NCI-H187 (cell line): ENCODE data around the gene MTHFR.

ENCODE experiments used
- DNase-seq, 2 experiments: peaks; one replicate each; lab custom pipeline; 2025; lab: John Stamatoyannopoulos, UW

MTHFR gene

DNA sequence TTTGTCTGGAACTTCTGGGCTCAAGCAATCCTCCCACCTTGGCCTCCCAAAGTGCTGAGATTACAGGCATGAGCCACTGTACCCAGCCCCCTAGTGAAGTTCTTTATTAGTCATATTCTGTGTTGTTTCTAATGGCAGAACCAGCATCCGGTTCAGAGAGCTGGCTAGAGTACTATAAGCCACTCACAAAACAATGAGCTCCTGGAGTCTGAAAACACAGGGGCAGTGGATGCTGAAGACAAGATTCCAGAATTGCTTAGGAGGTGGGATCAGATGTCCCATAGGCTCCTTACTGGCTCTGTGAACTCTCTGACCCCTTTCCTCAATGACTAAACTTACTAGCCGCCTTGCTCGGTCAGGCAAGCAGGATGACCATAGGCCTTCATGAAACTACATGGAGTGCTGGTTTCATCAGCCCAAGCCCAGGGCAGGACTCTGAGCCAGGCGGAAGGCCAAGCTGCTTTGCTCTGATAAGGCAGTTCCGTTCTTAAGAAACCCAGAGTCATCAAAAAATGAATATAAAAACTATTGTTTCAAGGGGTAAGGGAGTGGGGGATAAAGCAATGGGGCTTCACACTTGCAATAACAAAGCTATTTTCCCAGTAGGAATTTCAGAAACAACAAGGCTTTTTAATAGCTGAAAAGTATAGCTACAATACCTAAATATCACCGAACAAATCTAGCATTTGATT is 8.1 kb downstream of the MTHFR start:
- DNase-seq: no peak

DNA sequence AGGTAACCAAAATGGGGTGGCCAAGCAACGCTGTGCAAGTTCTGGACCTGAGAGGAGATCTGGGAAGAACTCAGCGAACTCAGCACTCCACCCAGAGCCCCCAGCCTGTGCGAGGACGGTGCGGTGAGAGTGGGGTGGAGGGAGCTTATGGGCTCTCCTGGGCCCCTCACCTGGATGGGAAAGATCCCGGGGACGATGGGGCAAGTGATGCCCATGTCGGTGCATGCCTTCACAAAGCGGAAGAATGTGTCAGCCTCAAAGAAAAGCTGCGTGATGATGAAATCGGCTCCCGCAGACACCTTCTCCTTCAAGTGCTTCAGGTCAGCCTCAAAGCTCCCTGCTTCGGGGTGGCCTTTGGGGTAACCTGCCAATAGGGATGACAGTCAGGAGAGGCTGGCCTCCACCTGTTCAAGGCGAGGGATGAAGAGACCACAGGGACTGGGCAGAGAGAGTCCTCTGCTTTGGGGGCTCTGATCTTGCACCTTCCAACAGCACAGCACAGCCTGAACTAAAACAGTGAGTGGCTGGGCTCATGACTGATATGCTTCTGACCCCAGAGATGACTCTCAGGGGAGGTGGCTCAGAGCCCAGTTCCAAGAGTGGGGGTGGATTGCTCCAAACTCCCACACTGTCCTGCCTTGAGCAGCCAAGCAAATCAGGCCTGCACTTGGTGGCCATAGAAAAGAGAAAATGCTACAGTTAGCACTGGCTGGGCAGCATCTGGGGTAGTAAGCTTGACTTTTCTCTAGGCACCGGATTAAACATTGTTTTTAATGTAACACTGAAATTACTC is 9.5 kb downstream of the MTHFR start:
- no peak for DNase-seq

DNA sequence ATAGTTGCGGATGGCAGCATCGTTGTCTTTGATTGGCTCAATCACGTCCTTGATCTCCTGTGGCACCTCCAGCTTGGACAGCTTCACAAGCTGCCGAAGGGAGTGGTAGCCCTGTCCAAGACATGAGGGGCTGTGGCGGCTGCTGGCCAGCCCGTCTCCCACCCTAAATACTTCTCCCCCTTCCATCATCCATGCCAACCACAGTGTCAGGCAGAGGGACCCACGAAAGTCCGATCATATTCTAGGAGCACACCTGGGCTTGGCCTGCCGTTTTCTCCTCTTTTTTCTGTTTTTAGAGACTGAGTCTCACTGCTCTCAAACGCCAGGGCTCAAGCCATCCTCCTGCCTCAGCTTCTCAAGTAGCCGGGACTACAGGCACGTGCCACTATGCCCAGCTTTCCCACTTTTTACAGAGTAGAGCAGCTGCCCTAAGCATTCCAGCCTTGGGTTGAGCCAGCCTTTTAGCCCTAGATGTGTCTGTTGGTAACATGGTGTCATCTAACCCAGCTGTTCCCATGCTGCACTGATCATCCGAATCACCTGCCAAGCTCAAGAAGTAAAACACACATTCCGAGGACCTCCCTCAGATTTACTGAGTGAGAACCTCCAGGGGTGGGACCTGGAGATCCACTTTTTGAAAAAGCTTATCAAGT is 10.4 kb downstream of the MTHFR start:
- DNase-seq: no peak

DNA sequence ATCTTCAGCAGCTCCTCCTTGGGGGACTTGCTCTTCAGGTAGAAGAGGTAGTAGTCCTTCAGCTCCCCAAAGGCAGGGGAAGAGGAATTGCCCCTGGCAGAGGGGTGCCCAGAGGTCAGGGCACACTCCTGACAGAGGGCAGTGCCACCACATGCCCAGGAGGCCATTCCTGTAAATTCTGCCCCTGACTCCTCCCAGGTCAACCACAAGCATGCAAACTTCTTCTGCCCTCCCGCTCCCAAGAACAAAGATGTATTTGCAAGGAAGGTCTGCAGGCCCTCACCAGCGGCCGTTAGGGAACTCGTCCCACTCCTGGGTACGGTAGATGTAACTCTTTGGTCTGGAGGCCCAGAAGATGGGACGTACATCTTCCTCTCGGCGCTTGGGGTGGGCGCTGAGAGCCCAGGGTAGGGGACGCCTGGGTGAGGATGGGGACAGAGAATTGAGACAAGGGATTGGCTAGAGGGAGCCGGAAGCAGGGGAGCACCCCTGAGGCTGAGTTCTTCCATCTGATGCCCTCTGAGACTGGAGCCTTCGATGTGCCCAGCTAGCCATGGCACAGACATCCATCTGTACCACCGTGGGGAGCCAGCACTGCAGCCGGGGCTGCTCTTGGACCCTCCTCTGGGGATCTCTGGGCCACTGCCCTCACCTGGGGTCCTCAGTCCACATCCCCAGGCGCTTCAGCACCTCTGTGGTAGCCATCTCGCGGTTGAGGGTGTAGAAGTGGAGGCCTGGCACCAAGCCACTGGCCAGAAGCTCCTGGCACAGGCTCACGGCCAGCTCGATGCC is 11.1 kb downstream of the MTHFR start:
- no peak for DNase-seq

DNA sequence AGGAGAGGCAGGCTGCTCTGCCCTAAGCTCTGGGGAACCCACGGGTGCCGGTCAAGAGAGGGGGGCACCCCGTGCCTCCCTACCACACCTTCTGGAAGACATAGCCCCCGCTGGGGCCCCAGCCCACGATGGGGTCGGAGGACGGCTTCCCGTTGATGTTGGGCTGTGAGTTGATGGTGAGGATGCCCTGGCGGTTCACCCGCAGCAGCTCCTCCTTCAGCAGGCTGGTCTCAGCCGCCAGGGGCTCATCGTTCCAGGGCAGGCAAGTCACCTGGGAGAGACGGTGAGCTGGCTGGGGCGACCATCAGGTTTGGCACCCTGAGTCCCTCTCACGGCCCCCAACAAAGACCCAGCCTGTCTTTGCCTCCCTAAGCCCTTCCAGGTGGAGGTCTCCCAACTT is 11.9 kb downstream of the MTHFR start:
- no peak for DNase-seq

DNA sequence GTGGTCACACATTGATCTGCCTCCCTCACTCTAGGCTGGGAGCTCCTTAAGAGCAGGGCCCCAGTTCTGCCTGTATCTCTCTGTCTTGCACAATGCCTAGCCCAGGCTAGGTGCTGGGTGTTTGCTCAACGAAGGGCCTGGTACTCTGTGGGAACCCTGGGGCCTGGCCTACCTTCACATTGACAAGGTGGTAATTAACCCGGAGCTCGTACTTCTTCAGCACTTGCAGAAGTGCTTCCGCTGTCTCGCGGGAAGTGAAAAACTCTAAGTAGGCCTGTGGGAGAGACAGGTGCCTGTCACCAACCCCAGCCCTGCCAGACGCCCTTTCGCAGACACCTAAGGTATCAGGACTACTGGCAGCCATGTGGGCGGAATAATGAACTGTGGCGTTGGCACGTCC is 13.7 kb downstream of the MTHFR start:
- DNase-seq: no peak

DNA sequence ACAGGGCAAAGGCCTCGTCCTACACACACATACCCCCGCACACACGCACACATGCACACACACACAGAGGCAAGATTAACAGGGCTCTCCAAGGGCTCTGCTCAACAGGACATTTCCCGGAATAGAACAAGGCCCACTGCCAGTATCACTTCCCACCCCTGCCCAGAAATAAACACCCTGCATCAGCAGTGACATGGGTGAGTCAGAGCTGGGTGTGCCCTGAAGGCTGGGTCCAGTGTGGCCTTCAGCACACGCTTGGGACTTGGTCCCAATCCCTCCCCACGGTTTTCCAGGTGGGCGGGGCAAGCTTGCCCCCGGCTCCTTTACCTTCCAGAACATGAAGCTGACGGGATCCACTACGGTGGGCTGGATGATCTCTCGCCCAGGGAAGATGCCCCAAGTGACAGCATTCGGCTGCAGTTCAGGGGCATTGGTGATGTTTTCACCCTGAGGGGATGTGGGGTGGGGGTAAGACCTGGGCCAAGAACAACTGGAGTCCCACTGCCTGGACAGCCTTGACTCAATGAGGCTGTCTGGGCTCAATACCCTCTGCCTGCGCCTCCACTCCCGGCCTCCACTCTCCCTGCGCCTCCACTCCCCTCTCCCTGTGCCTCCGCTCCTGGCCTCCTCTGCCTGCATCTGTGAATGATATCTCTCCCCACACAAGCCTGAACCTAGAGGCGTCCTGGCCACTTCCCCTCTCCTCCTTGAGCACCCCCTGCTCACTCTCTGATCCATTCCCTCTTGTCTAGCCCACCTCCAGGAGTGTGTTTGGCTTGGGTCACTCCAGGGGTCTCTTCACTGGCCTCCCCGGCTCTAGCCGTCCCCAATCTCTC is 14.7 kb downstream of the MTHFR start:
- DNase-seq: no peak

DNA sequence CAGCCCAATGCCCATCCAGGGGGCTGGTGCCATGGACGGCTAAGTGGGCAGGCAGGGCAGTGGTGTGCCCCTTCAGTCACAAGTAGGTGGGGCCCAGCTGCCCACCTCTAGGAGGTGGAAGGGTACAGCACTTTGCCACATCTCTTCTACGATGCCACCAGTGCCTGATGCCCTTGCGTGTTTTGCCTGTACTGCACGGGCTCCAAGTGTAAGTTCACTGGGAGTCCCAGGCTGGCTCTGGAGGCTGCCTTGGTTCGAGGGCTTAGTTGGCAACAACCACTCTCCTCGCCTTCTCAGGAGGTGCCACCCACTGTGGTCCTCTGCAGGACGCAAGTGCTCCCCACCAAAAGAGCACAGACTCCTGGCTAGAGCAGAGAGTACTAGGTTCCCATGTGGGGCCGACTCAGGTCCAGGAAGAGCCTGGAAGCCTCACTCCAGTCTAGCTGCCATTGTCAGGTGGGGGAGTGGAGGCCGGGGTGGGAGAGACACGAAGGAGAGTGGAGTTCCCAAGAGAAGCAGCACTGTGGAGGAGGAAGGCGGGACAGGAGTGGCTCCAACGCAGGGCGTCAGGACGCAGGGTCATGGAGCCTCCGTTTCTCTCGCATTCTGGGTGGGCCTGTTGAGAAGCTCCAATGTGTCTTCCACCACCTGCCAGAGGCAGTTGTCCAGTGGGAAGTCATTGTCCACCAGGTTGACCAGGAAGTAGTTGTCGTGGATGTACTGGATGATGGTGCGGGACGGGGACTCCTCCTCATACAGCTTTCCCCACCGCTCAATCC is 15.5 kb downstream of the MTHFR start:
- DNase-seq: no peak

DNA sequence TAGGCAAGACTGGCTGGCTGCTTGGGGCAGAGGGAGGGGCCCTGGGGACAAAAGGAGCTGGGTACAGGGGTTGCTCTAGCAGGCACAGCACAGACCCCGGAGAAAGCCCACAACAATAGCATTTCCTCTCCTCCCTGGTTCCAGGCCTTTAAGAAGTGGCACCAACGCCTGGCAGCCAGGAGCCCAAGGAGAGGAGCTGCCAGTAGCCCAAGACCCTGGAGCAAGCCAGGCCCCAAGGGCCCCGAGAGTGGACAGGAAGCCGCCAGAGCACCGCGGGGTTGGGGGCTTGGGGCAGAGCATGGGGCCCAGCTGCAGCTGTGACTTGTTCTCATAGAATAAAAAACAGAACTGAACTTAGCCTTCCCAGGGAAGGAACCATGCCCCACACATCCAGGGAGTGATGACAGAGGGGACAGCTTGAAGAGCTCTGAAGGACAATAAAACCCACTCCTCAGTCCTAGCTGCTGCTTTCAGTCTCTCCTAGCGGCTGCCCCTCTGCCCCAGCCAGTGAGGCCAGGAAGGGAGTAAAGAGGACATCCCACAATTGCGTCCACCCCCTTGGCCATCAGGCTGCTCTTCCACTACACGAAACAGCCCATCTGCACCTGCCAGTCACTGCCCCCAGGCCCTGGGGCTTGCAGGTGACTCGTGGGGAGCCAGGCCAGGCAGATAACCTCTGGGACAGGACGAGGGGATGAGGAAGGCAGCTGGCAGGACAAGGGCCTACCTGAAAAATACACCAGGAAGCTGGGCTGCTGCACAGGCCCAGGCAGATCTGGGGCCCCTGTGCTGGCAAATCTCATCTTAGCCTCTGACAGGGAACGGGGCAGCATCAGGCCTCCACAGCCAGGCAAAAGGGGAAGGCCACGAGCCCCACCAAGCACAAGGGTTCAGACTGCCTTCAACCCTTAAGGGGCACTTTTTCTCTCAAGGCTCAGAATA is 16.4 kb downstream of the MTHFR start:
- DNase-seq: no peak

DNA sequence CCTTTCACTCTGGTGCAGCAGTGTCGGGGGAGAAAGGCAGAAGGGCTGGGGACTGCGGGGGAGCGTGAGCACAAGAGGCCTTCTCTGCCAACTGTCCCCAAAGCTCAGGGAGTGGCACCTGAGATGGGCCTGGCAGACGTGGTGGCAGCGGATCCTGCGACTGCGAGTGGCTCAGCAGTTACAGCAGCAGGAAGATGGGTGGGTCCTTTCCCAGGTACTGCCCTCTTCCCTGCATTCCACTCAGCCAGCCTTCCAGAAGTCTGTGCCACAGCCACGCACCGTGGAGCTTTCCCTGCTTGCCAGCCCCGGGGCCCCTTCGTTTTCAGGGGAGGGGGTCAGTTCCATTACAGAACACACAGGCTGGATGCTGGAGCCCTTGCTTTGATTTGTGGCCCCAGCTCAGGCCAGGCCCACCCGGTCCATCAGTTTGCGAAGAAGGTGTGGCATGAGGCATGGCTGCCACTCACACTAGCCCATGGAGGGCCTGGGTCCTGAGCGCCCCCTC is 17.2 kb downstream of the MTHFR start:
- DNase-seq: no peak

DNA sequence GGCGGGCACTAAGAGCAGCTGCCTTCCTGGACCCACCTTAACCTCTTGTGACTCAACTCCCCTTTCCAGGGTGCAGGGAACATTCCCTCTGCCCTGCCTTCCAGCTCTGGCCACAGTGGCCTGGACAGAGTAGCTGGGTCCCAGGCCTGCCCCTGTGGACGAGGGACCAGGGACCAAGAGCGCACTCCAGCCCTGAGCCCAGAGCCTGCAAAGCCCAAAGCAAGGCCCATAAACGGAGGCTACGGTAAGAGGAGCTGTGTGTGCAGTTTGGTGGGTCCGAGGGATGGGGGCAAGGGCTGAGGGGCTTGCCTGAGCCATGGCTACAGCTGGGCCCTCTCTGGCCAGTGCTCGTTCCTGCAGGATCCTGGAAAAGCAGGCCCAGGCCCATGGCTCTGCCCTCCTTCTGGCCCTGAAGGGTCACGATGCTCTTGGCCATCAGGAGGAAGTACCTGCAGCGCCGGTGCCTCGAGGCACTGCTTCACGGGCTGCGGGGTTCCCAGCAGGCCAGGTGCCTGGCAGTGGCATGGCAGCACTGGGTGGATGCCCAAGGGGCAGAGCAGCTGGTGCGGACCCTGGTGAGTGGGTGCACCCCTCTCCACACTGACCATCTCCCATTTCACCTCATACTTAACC is 17.8 kb downstream of the MTHFR start:
- DNase-seq: no peak

DNA sequence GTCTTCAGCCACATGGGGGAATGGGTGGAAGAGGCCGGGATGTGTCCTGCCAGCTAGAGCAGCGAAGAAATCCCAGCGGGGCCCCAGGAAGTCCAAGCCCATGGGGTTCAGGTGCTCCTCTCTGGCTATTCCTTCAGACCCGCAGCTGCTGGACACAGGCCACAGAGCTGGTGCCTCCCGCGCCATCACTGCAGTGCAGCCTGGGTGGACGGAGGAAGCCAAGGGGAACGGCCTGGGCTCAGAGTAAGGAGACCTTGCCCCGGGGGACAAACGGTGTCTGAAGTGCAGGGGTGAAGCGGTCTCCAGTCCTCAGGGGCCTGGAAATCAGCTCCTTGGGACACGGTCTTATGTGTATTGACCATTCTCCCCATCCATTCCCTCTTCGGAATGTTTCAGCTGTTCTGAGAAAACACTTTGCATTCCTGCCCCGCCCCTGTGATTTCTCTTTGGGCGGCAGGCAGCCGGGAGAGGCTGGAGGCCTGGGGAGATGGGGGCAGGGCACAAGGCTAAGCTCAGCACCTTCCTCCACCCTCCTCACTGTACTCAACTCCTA is 18.4 kb downstream of the MTHFR start:
- no peak for DNase-seq

DNA sequence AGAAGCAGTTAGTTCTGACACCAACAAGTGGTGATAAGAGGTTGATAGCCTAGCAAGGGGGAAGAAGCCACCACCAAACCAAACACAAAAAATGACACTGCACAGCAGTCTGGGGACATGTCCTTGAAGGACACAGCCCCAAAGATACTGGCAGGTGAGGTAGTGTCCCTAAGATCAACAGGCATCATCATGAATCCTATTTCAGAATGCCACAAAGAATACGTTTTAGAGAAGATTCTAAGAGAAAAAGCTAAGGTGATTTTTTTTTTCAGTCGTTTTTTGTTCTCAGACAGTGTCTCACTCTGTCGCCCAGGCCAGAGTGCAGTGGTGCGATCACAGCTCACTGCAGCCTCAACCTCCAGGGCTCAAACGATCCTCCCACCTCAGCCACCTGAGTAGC is 19.6 kb downstream of the MTHFR start:
- no peak for DNase-seq

DNA sequence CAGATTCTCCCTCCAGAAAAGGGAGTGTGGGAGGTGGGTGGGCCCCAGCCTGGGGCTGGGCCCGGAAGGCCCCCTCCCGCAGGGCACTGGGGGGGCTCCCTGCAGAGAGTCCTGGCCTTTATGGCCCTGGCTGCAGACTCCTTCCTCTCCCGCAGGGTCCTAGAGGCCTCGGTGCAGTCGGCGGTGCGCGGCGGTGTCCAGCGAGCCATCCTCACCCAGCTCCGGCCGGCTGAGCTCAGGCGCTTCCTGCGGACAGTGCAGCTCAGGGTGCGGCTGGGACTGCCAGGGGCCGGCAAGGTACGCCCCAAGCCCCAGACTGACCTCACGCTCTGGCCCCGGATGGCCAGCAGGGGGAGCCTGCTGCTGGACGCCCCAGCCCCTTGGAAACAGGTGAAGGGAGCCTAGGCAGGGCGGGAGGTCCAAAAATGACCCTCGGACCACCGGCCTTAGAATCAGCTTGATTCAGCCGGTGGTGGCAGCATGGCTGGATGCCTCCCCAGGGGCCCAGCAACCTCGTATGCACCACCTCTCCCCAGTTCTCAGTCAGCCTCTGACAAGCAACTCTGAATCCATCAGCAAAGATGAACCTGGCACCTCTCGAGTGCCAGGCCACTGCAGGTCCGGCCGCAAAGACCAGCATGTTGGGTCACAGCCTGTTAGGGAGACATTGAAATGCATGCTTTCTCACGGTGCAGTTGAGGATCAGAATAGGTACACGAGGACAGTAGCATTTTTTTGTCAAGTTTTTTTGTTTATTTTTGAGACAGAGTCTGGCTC is 20.6 kb downstream of the MTHFR start:
- no peak for DNase-seq

DNA sequence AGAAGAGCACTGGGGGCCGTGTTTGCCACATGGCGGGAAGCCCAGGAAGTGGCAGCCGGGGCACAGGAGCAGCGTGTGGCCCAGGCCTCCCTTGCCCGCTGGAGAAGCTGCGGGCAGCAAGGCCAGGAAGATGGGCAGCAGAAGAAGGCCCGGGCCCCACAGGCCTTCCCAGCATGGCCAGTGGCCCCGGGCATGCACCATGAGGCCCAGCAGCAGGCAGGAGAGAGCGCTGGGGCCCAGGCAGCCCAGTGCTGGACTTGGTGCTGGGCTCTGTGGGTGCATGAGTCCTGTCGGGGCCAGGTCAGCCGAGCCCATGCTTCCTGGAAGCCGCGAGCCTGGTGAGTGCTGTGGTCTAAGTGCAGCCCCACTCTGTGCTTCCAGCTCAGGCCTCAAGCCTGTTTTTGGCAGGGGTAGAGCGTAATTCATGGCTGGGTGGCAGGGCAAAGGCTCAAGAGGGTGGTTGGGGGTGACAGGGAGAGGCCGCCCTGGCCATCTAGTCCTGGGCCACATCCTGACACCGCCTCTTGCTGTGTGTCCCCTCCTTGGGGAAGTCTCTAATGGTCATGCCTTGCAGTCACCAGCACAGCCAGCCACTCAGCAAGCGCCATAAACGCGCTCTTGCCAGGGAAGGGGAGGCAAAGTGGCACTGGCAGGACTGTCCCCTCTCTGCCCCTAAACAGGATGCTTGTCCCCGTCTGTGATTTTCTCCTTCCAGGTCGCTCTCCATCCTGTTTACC is 21.3 kb downstream of the MTHFR start:
- DNase-seq: no peak

DNA sequence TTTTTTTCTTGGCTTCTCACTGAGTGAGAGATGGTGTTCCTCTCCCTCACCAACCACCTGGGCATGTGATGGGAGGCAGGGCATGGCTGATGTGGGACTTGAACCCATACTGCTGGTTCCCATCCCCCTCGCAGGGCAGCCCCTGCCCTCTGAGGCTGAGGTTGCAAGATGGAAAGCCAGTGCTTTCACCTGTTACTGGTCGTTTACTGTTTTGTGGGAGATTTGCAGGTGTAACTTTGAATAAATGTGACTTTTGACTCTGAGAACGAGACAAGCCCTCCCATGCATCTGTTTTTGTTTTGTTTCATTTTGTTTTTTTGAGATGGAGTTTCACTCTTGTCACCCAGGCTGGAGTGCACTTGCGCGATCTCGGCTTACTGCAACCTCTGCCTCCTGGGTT is 22.2 kb downstream of the MTHFR start:
- DNase-seq: no peak

DNA sequence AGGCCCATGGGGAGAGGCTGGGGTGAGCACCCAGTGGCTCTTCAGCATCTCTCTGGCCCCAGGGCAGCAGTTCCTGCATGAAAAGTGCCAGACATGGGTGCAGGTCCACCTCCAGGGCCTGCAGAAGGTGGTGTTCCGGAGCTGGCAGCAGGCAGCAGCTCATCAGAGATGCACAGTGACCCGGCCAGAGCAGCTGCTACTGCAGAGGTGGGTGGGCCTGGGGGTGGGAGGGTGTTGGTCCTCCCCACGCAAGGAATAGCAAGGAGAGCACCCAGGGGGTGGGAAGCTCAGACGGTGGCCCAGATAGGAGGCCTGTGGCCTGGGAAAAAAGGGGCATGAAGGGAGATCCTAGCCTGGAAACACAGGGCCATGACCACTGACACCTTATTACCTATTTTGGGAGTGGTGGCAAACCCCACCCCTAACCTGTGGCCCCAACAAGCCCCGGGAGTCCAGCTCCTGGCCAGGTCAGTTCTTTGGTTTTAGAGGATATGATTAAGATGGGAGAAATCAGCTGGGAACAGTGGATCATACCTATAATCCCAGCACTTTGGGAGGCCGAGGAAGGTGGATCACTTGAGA is 23.5 kb downstream of the MTHFR start:
- DNase-seq: no peak
